ENCODE data around the gene TSPOAP1. TPM values are rescaled to one million over a fixed set of nuclear protein-coding genes. Genes with fewer than 3 reads are reported as not detected.

TSPOAP1 gene
- total and polyA plus RNA-seq, 2 of the 13 experiments (the other 11 are each of a cell fraction or from before 2014, with no cell fraction given), result not detected

DNA sequence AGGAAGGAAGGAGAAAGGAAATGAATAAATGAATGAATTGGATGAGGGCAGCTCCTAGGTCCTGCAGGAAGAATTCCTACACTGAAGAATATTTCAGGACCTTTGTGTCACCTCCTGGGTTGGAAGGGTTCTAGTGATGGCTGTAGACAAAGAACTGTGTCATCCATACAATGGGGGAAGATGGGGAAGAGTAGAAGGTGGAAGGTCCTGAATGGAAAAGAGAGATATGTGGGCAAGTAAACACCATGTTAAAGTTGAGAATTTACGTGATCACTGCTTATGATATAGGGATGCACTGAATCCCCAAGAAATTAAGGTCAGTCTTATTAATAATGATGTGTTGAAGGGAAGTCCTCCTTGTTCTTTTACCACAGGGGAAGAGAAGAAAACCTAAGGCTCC is 27.6 kb upstream of the TSPOAP1 start:
- 100% methylated on average over 1 of the region's 1 CpG for WGBS (ENCODE audit: low lambda C conversion rate)
- Histone ChIP-seq H3K9me3 (ENCODE audit: low read length) (no peaks in the 10 kb centered on the region), H3K27me3 (ENCODE audit: control insufficient read depth in 1 of 2, insufficient read depth in 2 of 2, low read length in 2 of 2) (no peaks in the 10 kb centered on the region; a peak in 1 of 5 replicates), H3K4me1 (ENCODE audit: insufficient read depth, low read length) (peaks cover 49% of the 10 kb centered on the region), H3K4me2 (ENCODE audit: low read depth, low read length) (no peak overlapping the region), H2AFZ (ENCODE audit: low read length) (no peak overlapping the region), H3K4me3 (replicated peaks in 1 of 3; ENCODE audit: insufficient read depth in 1 of 3, low read depth in 2 of 3, low read length in 3 of 3) (no peak overlapping the region), H3K27ac (ENCODE audit: extremely low read length, insufficient read depth, low read length) (peak overlapping the region; percentile 9), H4K20me1 (ENCODE audit: insufficient read depth, low read length) (no peaks in the 10 kb centered on the region), H3K36me3 (replicated peaks in 1 of 2; ENCODE audit: control insufficient read depth in 1 of 2, insufficient read depth in 2 of 2, low read length in 2 of 2) (peaks cover 52 to 70% of the 10 kb centered on the region in 2 experiments), H3K9ac (ENCODE audit: insufficient read depth, low read depth, low read length) (no peak overlapping the region), H3K79me2 (ENCODE audit: insufficient read depth, low read length) (peaks cover 32% of the 10 kb centered on the region)
- ChIA-PET CTCF (ENCODE audit: low intra/inter-chr PET ratio, low total read pairs) (no interaction called here), POLR2A (interaction anchor here (1.2 to 8.1 kb wide), 4 partner anchors 9 to 59 kb away, joined by 5 to 254 read pairs (median 198); partner anchors contain the start of gene RNF43)
- ATAC-seq (no peak), FAIRE-seq (no peak), DNase-seq (ENCODE audit: low spot score) (no peak)
- BruUV-seq (replicated peaks), result no TSS peak
- in situ Hi-C loops (cut with HindIII; ENCODE audit: extremely low pct_ligation_motif_present, low pct_unique_long_range_greater_than_20kb), result no loop called here
- intact Hi-C loops (cut with micrococcal nuclease; ENCODE audit: unreplicated experiment), result no loop called here
- TF ChIP-seq AGO2 (optimal IDR thresholded peaks at IDR 0.05; ENCODE audit: low read depth, low read length), result peak; percentile 61
- no peak for TF ChIP-seq ATF7-NPFF (CRISPR knock-in tag; IDR thresholded peaks at IDR 0.05; ENCODE audit: low read depth)
- TF ChIP-seq RBM22 (optimal IDR thresholded peaks at IDR 0.05; ENCODE audit: low read length), result peak; percentile 84
- TF ChIP-seq CENPT (CRISPR knock-in tag; IDR thresholded peaks at IDR 0.05; ENCODE audit: low read depth), result no peak
- TF ChIP-seq FOXP1 (IDR thresholded peaks at IDR 0.05), result 0 out of 2 replicates have a peak, but pooled peaks have one; percentile 3
- no peak for TF ChIP-seq FOXP1 (CRISPR knock-in tag; IDR thresholded peaks at IDR 0.05)
- TF ChIP-seq REL (CRISPR knock-in tag; conservative IDR thresholded peaks at IDR 0.05), result no peak

DNA sequence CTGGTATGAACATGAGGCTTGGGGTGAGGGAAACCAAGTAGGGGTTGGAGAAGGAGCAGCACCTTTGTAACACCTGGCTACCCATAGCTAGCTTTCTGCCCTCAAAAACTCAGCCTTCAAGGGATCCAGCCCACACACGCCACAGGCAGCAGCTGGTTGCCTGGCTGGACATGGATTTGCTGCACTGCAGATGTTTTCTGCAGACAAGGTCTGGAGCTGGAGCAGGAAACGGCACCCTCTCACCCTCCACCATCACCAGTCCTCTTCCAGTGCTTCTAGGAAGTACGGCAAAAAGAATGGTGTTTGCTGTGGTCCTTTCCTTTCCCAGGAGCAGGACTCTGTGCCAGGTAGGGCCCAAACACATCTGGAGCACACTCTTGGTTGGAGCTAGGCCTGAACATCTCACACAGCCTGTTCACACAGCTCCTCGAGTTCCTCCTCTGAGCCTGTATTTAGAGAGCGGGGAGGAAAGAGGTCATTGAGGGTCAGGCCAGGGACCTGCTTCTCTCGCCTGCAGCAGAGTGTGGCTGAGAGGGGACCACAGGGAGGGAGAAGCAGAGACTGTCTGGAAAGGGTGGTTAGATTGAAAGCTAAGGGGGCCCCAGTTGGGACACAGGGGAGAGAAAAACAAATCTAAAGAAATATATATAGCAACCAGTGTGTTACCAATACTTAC is 26.1 kb upstream of the TSPOAP1 start:
- POLR2A ChIA-PET, result interaction anchor here (0.8 to 8.1 kb wide), 7 partner anchors 11 to 61 kb away, joined by 3 to 254 read pairs (median 16); partner anchors contain the start of gene RNF43
- no TSS peak for BruUV-seq (replicated peaks)
- Histone ChIP-seq H3K27ac (ENCODE audit: extremely low read length, insufficient read depth, low read length) (peak overlapping the region; percentile 88), H3K4me1 (ENCODE audit: insufficient read depth, low read length) (peaks cover 46% of the 10 kb centered on the region), H2AFZ (ENCODE audit: low read length) (no peak overlapping the region), H3K4me2 (ENCODE audit: low read depth, low read length) (no peak overlapping the region), H3K4me3 (replicated peaks in 1 of 3; ENCODE audit: insufficient read depth in 1 of 3, low read depth in 2 of 3, low read length in 3 of 3) (no peak overlapping the region), H3K79me2 (ENCODE audit: insufficient read depth, low read length) (peaks cover 31% of the 10 kb centered on the region), H3K9ac (ENCODE audit: insufficient read depth, low read depth, low read length) (no peak overlapping the region; the same call in 1 of the 2 replicates), H3K27me3 (ENCODE audit: control insufficient read depth in 1 of 2, insufficient read depth in 2 of 2, low read length in 2 of 2) (no peaks in the 10 kb centered on the region; a peak in 1 of 5 replicates), H3K9me3 (ENCODE audit: low read length) (no peaks in the 10 kb centered on the region), H3K36me3 (replicated peaks in 1 of 2; ENCODE audit: control insufficient read depth in 1 of 2, insufficient read depth in 2 of 2, low read length in 2 of 2) (peaks cover 39 to 57% of the 10 kb centered on the region in 2 experiments), H4K20me1 (ENCODE audit: insufficient read depth, low read length) (no peaks in the 10 kb centered on the region)
- intact Hi-C loops (cut with micrococcal nuclease; ENCODE audit: unreplicated experiment), result no loop called here
- WGBS (ENCODE audit: low lambda C conversion rate), result 87% methylated on average over 6 of the region's 6 CpGs
- ATAC-seq (no peak), FAIRE-seq (no peak), DNase-seq (ENCODE audit: low spot score) (no peak)
- in situ Hi-C loops (cut with HindIII; ENCODE audit: extremely low pct_ligation_motif_present, low pct_unique_long_range_greater_than_20kb), result no loop called here
- CTCF ChIA-PET (ENCODE audit: low intra/inter-chr PET ratio, low total read pairs), result no interaction called here
- TF ChIP-seq HCFC1 (IDR thresholded peaks at IDR 0.05; ENCODE audit: low read depth, low read length) (no peak), POLR2G (IDR thresholded peaks at IDR 0.05; ENCODE audit: low read depth, low read length) (0 out of 2 replicates have a peak, but pooled peaks have one; percentile 26), ZFP36L1 (CRISPR knock-in tag; IDR thresholded peaks at IDR 0.05) (no peak), ZSCAN22 (CRISPR knock-in tag; IDR thresholded peaks at IDR 0.05) (no peak), RBM22 (optimal IDR thresholded peaks at IDR 0.05; ENCODE audit: low read length) (peak; percentile 92), NCOA1 (CRISPR knock-in tag; IDR thresholded peaks at IDR 0.05) (no peak), ISL2 (CRISPR knock-in tag; IDR thresholded peaks at IDR 0.05) (no peak)
- TF ChIP-seq, protein P1, sequence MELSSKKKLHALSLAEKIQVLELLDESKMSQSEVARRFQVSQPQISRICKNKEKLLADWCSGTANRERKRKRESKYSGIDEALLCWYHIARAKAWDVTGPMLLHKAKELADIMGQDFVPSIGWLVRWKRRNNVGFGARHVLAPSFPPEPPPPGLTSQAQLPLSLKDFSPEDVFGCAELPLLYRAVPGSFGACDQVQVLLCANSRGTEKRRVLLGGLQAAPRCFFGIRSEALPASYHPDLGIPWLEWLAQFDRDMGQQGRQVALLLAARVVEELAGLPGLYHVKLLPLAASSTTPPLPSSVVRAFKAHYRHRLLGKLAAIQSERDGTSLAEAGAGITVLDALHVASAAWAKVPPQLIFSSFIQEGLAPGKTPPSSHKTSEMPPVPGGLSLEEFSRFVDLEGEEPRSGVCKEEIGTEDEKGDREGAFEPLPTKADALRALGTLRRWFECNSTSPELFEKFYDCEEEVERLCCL (CRISPR knock-in tag; IDR thresholded peaks at IDR 0.05; ENCODE audit: borderline replicate concordance), result no peak

Measured in HepG2 (cell line).